Activated CD8-positive, alpha-beta memory T cell treated with anti-CD3 and anti-CD28 coated beads, Interleukin-2, amount 50 U/mL, for 24 hours (primary cell): ENCODE data around the gene GCC1.
"Not testable (repeated sequence)": the region's sequence is repeated elsewhere in the genome, so short reads cannot be mapped to it uniquely, and the experiment has no call there.

ENCODE experiments used
- DNase-seq: peaks from one replicate; pipeline ENCODE4 v3.0.0-alpha.2; 2020; ENCODE audit errors: extremely low read depth

The GCC1 gene

GRCh38 chr7:127589896-127590295 is 4.5 kb upstream of the GCC1 start:
- DNase-seq = no peak

- no peak for DNase-seq
These were observed 3.5 kb upstream of the GCC1 start for GRCh38 chr7:127588697-127589482.

- DNase-seq = peak; percentile 59
These were observed 2.8 kb upstream of the GCC1 start, which contains the start of gene ARF5 for GRCh38 chr7:127588019-127588696. Gene ARF5, plus strand, starts transcription at chr7:127588411. Its CDS starts 88 bp downstream, at chr7:127588499.

GRCh38 chr7:127587663-127588018 is 2.2 kb upstream of the GCC1 start:
- no peak for DNase-seq

- DNase-seq = no peak
These were observed 950 bp upstream of the GCC1 start for GRCh38 chr7:127586346-127586745.

- no peak for DNase-seq
These were observed 750 bp downstream of the GCC1 start for GRCh38 chr7:127584648-127585043.

GRCh38 chr7:127582361-127582760 is 3.0 kb downstream of the GCC1 start:
- DNase-seq = no peak

- no peak for DNase-seq
These were observed 3.7 kb downstream of the GCC1 start for GRCh38 chr7:127581716-127582115.

- DNase-seq = no peak
These were observed 4.8 kb downstream of the GCC1 start for GRCh38 chr7:127580612-127581011.

GRCh38 chr7:127578711-127579275 is 6.6 kb downstream of the GCC1 start:
- no peak for DNase-seq

- no peak for DNase-seq
These were observed 7.2 kb downstream of the GCC1 start for GRCh38 chr7:127578036-127578684.

GRCh38 chr7:127571741-127572505 is 13.5 kb downstream of the GCC1 start:
- no peak for DNase-seq

- not testable (repeated sequence) for DNase-seq
These were observed 17.4 kb downstream of the GCC1 start for GRCh38 chr7:127568034-127568433.

GRCh38 chr7:127566242-127566641 is 19.2 kb downstream of the GCC1 start:
- no peak for DNase-seq

- no peak for DNase-seq
These were observed 27.6 kb downstream of the GCC1 start for GRCh38 chr7:127557803-127558202.

- DNase-seq = no peak
These were observed 29.0 kb downstream of the GCC1 start for GRCh38 chr7:127556404-127556803.

GRCh38 chr7:127551941-127552340 is 33.5 kb downstream of the GCC1 start:
- no peak for DNase-seq

GRCh38 chr7:127550247-127550646 is 35.1 kb downstream of the GCC1 start:
- no peak for DNase-seq

- DNase-seq = no peak
These were observed 39.1 kb downstream of the GCC1 start for GRCh38 chr7:127546313-127546712.

GRCh38 chr7:127541548-127541947 is 43.8 kb downstream of the GCC1 start:
- DNase-seq = no peak

- not testable (repeated sequence) for DNase-seq
These were observed 44.9 kb downstream of the GCC1 start for GRCh38 chr7:127540461-127540860.

GRCh38 chr7:127539116-127539515 is 46.3 kb downstream of the GCC1 start:
- no peak for DNase-seq
